Keratinocyte (primary cell): ENCODE data around the gene AKAP6. TPM values are rescaled to one million over a fixed set of nuclear protein-coding genes. Genes with fewer than 3 reads are reported as not detected.

Experiments
- DNase-seq: peaks from one replicate; pipeline ENCODE4 v3.0.0-alpha.2; 2011; ENCODE audit warnings: low read depth, missing footprints, low spot score
- FAIRE-seq: peaks from 2 replicates; lab custom pipeline; 2011; peaks lifted over from hg19 to GRCh38; lab: Jason Lieb, UNC
- H2AFZ ChIP-seq: 2 replicates; pipeline ENCODE4 v1.6.0; 2012; ENCODE audit warnings: low read length, control low read depth, inconsistent platforms; ENCODE audit not compliant: control insufficient read depth
- H3K27ac ChIP-seq: 2 replicates; pipeline ENCODE4 v1.5.1; 2011; ENCODE audit warnings: low read length; ENCODE audit not compliant: control insufficient read depth, insufficient read depth
- H3K27me3 ChIP-seq: 3 replicates; pipeline ENCODE4 v1.6.0; 2011; ENCODE audit warnings: low read length; ENCODE audit not compliant: control insufficient read depth, insufficient read depth; ENCODE audit errors: extremely low read depth
- H3K36me3 ChIP-seq, 2 experiments: 2 replicates in 1 of 2; 3 replicates in 1 of 2; pipeline ENCODE4 v1.5.1; 2011; ENCODE audit warnings: low read length in 2 of 2, mild to moderate bottlenecking in 1 of 2; ENCODE audit not compliant: control insufficient read depth in 2 of 2, insufficient read depth in 2 of 2; ENCODE audit errors: extremely low read depth in 1 of 2
- H3K4me1 ChIP-seq: 3 replicates; pipeline ENCODE4 v1.5.1; 2011; ENCODE audit warnings: low read length; ENCODE audit not compliant: control insufficient read depth, insufficient read depth; ENCODE audit errors: extremely low read depth
- H3K4me2 ChIP-seq: 3 replicates; pipeline ENCODE4 v1.6.0; 2011; ENCODE audit warnings: low read depth, low read length; ENCODE audit not compliant: control insufficient read depth, insufficient read depth; ENCODE audit errors: extremely low read depth
- H3K4me3 ChIP-seq, 3 experiments: fragments of 200-600 bp in 1 of 3; sonication (generic) in 1 of 3; 2 replicates in 2 of 3; 3 replicates in 1 of 3; pipeline ENCODE4 v1.5.1; 2011 to 2016; ENCODE audit warnings: low read length in 3 of 3, mild to moderate bottlenecking in 3 of 3, control low read depth in 2 of 3, inconsistent platforms in 1 of 3, low read depth in 1 of 3, mixed read lengths in 1 of 3, mixed run types in 1 of 3, moderate library complexity in 1 of 3; ENCODE audit not compliant: control insufficient read depth in 2 of 3, insufficient read depth in 2 of 3; ENCODE audit errors: extremely low read depth in 1 of 3
- H3K79me2 ChIP-seq: 2 replicates; pipeline ENCODE4 v1.6.0; 2012; ENCODE audit warnings: low read length; ENCODE audit not compliant: control insufficient read depth, insufficient read depth
- H3K9ac ChIP-seq: 3 replicates; pipeline ENCODE4 v1.6.0; 2011; ENCODE audit warnings: low read length; ENCODE audit not compliant: control insufficient read depth, insufficient read depth; ENCODE audit errors: extremely low read depth
- H3K9me1 ChIP-seq: 3 replicates; pipeline ENCODE4 v1.6.0; 2011; ENCODE audit warnings: low read length; ENCODE audit not compliant: control insufficient read depth, insufficient read depth; ENCODE audit errors: extremely low read depth
- H3K9me3 ChIP-seq: 2 replicates; pipeline ENCODE4 v1.5.1; 2012; ENCODE audit warnings: low read depth, low read length; ENCODE audit not compliant: control insufficient read depth
- H4K20me1 ChIP-seq: 3 replicates; pipeline ENCODE4 v1.6.0; 2011; ENCODE audit warnings: low read length; ENCODE audit not compliant: control insufficient read depth, insufficient read depth; ENCODE audit errors: extremely low read depth
- CTCF ChIP-seq, 3 experiments: IDR thresholded peaks in 1 of 3; conservative IDR thresholded peaks in 1 of 3; optimal IDR thresholded peaks in 1 of 3; 2 replicates in 2 of 3; 3 replicates in 1 of 3; pipeline versions ENCODE3 to v1.5.1; 2011; ENCODE audit warnings: low read length in 3 of 3, mild to moderate bottlenecking in 3 of 3, moderate library complexity in 2 of 3, control low read depth in 1 of 3, inconsistent platforms in 1 of 3; ENCODE audit not compliant: insufficient read depth in 2 of 3; ENCODE audit errors: extremely low read depth in 1 of 3
- EZH2 ChIP-seq: IDR thresholded peaks from one replicate; pipeline ENCODE4 v1.6.1; 2012; ENCODE audit warnings: inconsistent platforms, mild to moderate bottlenecking, low read length, moderate library complexity
- dilution Hi-C: fragments of 300-500 bp; cut with MboI; formaldehyde crosslinking; loops from one replicate; pipeline ENCODE4 v1.7.0; 2020; ENCODE audit warnings: low sequenced_read_pairs; ENCODE audit not compliant: extremely low pct_ligation_motif_present
- polyA plus RNA-seq, 5 experiments: library from polyadenylated mRNA; depleted of rRNA in 3 of 5; stranded (reverse) in 3 of 5; stranded (forward) in 1 of 5; unstranded in 1 of 5; fragments of >200 nt; gene quantifications; 1 replicate in 1 of 5; 2 replicates in 3 of 5; 3 replicates in 1 of 5; pipeline versions ENCODE4 v1.2.1 to v1.2.3, GENCODE V29; 2011 to 2012; ENCODE audit warnings: missing spikeins in 2 of 5, low read depth in 1 of 5, low replicate concordance in 1 of 5

AKAP6 gene
- polyA plus RNA-seq, 1 donor (not counting 4 experiments of a cell fraction or from before 2014, with no cell fraction given), result 2.0 TPM

- H3K79me2 ChIP-seq, result no peaks in the 10 kb centered on the region
- dilution Hi-C loops, result no loop called here
- no peak overlapping the region for H3K27ac ChIP-seq
- FAIRE-seq (no peak), DNase-seq (no peak)
- H3K4me2 ChIP-seq, result no peak overlapping the region
- no peak overlapping the region for H3K4me3 ChIP-seq
- no peaks in the 10 kb centered on the region for H3K9me3 ChIP-seq
- H2AFZ ChIP-seq, result no peak overlapping the region
- H3K27me3 ChIP-seq, result no peaks in the 10 kb centered on the region
- no peaks in the 10 kb centered on the region for H3K36me3 ChIP-seq
- peaks cover 11% of the 10 kb centered on the region for H3K4me1 ChIP-seq
- H3K9me1 ChIP-seq, result peaks cover 2% of the 10 kb centered on the region
- no peaks in the 10 kb centered on the region for H4K20me1 ChIP-seq
- no peak for TF ChIP-seq CTCF (optimal IDR thresholded peaks at IDR 0.05 in 1 of 3, IDR thresholded peaks at IDR 0.05 in 1 of 3, conservative IDR thresholded peaks at IDR 0.05 in 1 of 3; ENCODE audit: extremely low read depth in 1 of 3, insufficient read depth in 2 of 3, low read length in 3 of 3)
- no peak for TF ChIP-seq EZH2
- H3K9ac ChIP-seq, result no peak overlapping the region
These were observed 93.3 kb downstream of the AKAP6 start for GRCh38 chr14:32422440-32422839.

- dilution Hi-C loops, result no loop called here
- no peaks in the 10 kb centered on the region for H3K36me3 ChIP-seq
- no peaks in the 10 kb centered on the region for H3K9me3 ChIP-seq
- H3K4me3 ChIP-seq, result no peak overlapping the region
- no peak for DNase-seq
- no peak overlapping the region for H3K9ac ChIP-seq
- H4K20me1 ChIP-seq, result no peaks in the 10 kb centered on the region
- no peaks in the 10 kb centered on the region for H3K27me3 ChIP-seq
- H3K4me1 ChIP-seq, result no peaks in the 10 kb centered on the region
- H3K79me2 ChIP-seq, result no peaks in the 10 kb centered on the region
- H3K4me2 ChIP-seq, result no peak overlapping the region
- H3K27ac ChIP-seq, result no peak overlapping the region
- H3K9me1 ChIP-seq, result no peaks in the 10 kb centered on the region
- no peak for TF ChIP-seq CTCF (optimal IDR thresholded peaks at IDR 0.05 in 1 of 3, IDR thresholded peaks at IDR 0.05 in 1 of 3, conservative IDR thresholded peaks at IDR 0.05 in 1 of 3; ENCODE audit: extremely low read depth in 1 of 3, insufficient read depth in 2 of 3, low read length in 3 of 3)
- FAIRE-seq, result no peak
- H2AFZ ChIP-seq, result no peak overlapping the region
These were observed 96.9 kb downstream of the AKAP6 start for GRCh38 chr14:32426028-32426427.
